DND-41 (cell line): ENCODE data around the gene ADRA1B.

Source experiments
- CTCF ChIP-seq: IDR thresholded peaks from 2 replicates; pipeline ENCODE4 v1.5.1; 2012; ENCODE audit warnings: borderline replicate concordance, low read length, moderate library complexity, mild to moderate bottlenecking; ENCODE audit not compliant: poor library complexity, severe bottlenecking; ENCODE audit errors: extremely low read depth
- EZH2 ChIP-seq: IDR thresholded peaks from 3 replicates; pipeline ENCODE4 v1.6.1; 2012; ENCODE audit warnings: borderline replicate concordance, low read depth, mild to moderate bottlenecking, moderate library complexity, low read length, inconsistent platforms; ENCODE audit not compliant: severe bottlenecking

- TF ChIP-seq CTCF (no peak), EZH2 (no peak)
These were observed 9.8 kb upstream of the ADRA1B start for GRCh38 chr5:159906463-159906862.
